ENCODE measurements around the gene RRAGD.
"Not testable (repeated sequence)": the region's sequence is repeated elsewhere in the genome, so short reads cannot be mapped to it uniquely, and the experiment has no call there.

The RRAGD gene

GRCh38 chr6:89404512-89404911, 7.6 kb downstream of the RRAGD start:
- FAIRE-seq (no peak), DNase-seq (ENCODE audit: insufficient read length, low spot score) (peak; percentile 53)
- TF ChIP-seq CTCF (IDR thresholded peaks at IDR 0.05; ENCODE audit: insufficient read depth, missing control alignments), result no peak

GRCh38 chr6:89402776-89403175, 9.3 kb downstream of the RRAGD start:
- no peak for TF ChIP-seq CTCF (IDR thresholded peaks at IDR 0.05; ENCODE audit: insufficient read depth, missing control alignments)
- FAIRE-seq, result no peak

GRCh38 chr6:89400912-89401399, 11.1 kb downstream of the RRAGD start:
- DNase-seq (ENCODE audit: insufficient read length, low spot score), result no peak
- no peak for TF ChIP-seq CTCF (IDR thresholded peaks at IDR 0.05; ENCODE audit: insufficient read depth, missing control alignments)
- FAIRE-seq, result no peak

More at GRCh38 chr6:89402776-89403175, 9.3 kb downstream of the RRAGD start:
- DNase-seq (ENCODE audit: insufficient read length, low spot score), result no peak

- TF ChIP-seq CTCF (IDR thresholded peaks at IDR 0.05; ENCODE audit: insufficient read depth, missing control alignments), result no peak
- no peak for DNase-seq (ENCODE audit: insufficient read length, low spot score)
- FAIRE-seq, result no peak
These were observed 12.0 kb downstream of the RRAGD start for GRCh38 chr6:89400050-89400449.

- DNase-seq (ENCODE audit: insufficient read length, low spot score) (no peak), FAIRE-seq (no peak)
- TF ChIP-seq CTCF (IDR thresholded peaks at IDR 0.05; ENCODE audit: insufficient read depth, missing control alignments), result no peak
These were observed 13.1 kb downstream of the RRAGD start for GRCh38 chr6:89398762-89399525.

- DNase-seq (ENCODE audit: insufficient read length, low spot score); FAIRE-seq: not testable (repeated sequence)
These were observed 14.2 kb downstream of the RRAGD start for GRCh38 chr6:89397884-89398283.

GRCh38 chr6:89393659-89394058, 18.4 kb downstream of the RRAGD start:
- TF ChIP-seq CTCF (IDR thresholded peaks at IDR 0.05; ENCODE audit: insufficient read depth, missing control alignments), result no peak
- no peak for DNase-seq (ENCODE audit: insufficient read length, low spot score)
- no peak for FAIRE-seq
